Neutrophil (primary cell): ENCODE data around the gene SHTN1.

Experiments
- H3K27ac ChIP-seq: fragments of 200-600 bp; sonication (generic); 2 replicates; pipeline ENCODE4 v1.5.1; 2016; ENCODE audit warnings: mild to moderate bottlenecking, moderate library complexity
- H3K27me3 ChIP-seq: fragments of 200-600 bp; sonication (generic); 2 replicates; pipeline ENCODE4 v1.6.0; 2016; ENCODE audit warnings: mild to moderate bottlenecking
- H3K36me3 ChIP-seq: fragments of 200-600 bp; sonication (generic); 2 replicates; pipeline ENCODE4 v1.5.1; 2017
- H3K4me1 ChIP-seq, 2 experiments: fragments of 200-600 bp in 1 of 2; sonication (generic) in 1 of 2; 1 replicate in 1 of 2; 2 replicates in 1 of 2; pipeline versions ENCODE4 v1.5.1 to v1.6.1; 2013 to 2016; ENCODE audit warnings: low read depth in 1 of 2, low read length in 1 of 2, mild to moderate bottlenecking in 1 of 2, moderate library complexity in 1 of 2; ENCODE audit not compliant: control insufficient read depth in 1 of 2, insufficient read depth in 1 of 2
- H3K4me3 ChIP-seq, 2 experiments: fragments of 200-600 bp in 1 of 2; sonication (generic) in 1 of 2; 1 replicate in 1 of 2; 2 replicates in 1 of 2; pipeline ENCODE4 v1.5.1; 2013 to 2016; ENCODE audit warnings: low read depth in 1 of 2, low read length in 1 of 2, mild to moderate bottlenecking in 1 of 2, moderate library complexity in 1 of 2
- H3K9me3 ChIP-seq: fragments of 200-600 bp; sonication (generic); 2 replicates; pipeline ENCODE4 v1.5.1; 2016
- TF ChIP-seq, protein P1 (sequence below): fragments of 200-600 bp; sonication (generic); IDR thresholded peaks from 2 replicates; pipeline ENCODE4 v1.5.1; 2016; ENCODE audit warnings: antibody characterized with exemption

SHTN1 gene

GRCh38 chr10:116913695-116914094 lies 91.3 kb downstream of the SHTN1 start:
- H3K4me3 ChIP-seq, result no peak overlapping the region
- no peaks in the 10 kb centered on the region for H3K27me3 ChIP-seq
- TF ChIP-seq, protein P1, sequence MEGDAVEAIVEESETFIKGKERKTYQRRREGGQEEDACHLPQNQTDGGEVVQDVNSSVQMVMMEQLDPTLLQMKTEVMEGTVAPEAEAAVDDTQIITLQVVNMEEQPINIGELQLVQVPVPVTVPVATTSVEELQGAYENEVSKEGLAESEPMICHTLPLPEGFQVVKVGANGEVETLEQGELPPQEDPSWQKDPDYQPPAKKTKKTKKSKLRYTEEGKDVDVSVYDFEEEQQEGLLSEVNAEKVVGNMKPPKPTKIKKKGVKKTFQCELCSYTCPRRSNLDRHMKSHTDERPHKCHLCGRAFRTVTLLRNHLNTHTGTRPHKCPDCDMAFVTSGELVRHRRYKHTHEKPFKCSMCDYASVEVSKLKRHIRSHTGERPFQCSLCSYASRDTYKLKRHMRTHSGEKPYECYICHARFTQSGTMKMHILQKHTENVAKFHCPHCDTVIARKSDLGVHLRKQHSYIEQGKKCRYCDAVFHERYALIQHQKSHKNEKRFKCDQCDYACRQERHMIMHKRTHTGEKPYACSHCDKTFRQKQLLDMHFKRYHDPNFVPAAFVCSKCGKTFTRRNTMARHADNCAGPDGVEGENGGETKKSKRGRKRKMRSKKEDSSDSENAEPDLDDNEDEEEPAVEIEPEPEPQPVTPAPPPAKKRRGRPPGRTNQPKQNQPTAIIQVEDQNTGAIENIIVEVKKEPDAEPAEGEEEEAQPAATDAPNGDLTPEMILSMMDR, result no peak
- no peaks in the 10 kb centered on the region for H3K9me3 ChIP-seq
- no peaks in the 10 kb centered on the region for H3K4me1 ChIP-seq
- H3K36me3 ChIP-seq, result no peaks in the 10 kb centered on the region
- no peak overlapping the region for H3K27ac ChIP-seq

GRCh38 chr10:116912162-116912561 lies 92.8 kb downstream of the SHTN1 start:
- Histone ChIP-seq H3K27me3 (no peaks in the 10 kb centered on the region), H3K27ac (no peak overlapping the region), H3K36me3 (no peaks in the 10 kb centered on the region), H3K9me3 (no peaks in the 10 kb centered on the region), H3K4me3 (no peak overlapping the region), H3K4me1 (no peaks in the 10 kb centered on the region)
- TF ChIP-seq, protein P1, result no peak

DNA sequence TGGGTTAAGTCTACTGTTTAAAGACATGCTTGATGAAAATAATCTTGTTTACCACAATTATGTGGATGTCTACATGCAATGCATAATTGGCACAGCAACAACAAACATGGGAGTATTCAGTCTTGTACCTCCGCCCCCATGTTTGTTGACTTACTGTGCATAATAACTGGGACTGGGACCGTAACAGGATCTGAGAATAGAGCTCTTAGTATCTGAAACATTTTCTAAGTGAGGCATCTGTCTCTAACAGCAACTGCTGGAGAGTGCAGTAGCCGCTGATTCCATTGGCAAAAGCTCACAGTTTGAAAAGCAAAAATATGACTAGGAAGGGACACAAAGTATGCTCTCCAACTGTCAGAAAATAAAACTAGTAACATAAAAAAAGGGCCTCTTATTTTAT lies 94.1 kb downstream of the SHTN1 start:
- TF ChIP-seq, protein P1, result no peak
- H3K4me3 ChIP-seq, result no peak overlapping the region
- no peaks in the 10 kb centered on the region for H3K4me1 ChIP-seq
- H3K27me3 ChIP-seq, result no peaks in the 10 kb centered on the region
- H3K27ac ChIP-seq, result no peak overlapping the region
- H3K36me3 ChIP-seq, result no peaks in the 10 kb centered on the region
- H3K9me3 ChIP-seq, result no peaks in the 10 kb centered on the region

DNA sequence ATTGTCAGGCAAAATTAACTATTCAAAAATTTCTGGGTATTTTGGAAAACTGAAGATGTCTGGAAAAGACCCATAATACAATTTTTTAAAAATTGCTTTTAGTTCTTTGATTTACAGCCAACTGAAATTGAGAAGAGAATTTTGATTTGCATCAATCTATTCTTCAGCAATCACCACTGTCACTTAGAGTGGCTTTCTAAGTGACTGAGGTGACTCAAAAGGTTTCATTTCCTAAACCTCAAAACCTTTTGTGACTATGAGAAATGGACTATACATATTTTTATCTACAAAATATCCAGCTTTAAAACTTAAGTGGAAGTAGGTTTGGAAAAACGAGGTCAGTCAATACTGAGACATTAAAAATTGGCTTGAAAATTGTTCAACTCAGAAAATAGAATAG lies 95.7 kb downstream of the SHTN1 start:
- TF ChIP-seq, protein P1, result no peak
- no peaks in the 10 kb centered on the region for H3K4me1 ChIP-seq
- H3K4me3 ChIP-seq, result no peak overlapping the region
- H3K27me3 ChIP-seq, result no peaks in the 10 kb centered on the region
- no peaks in the 10 kb centered on the region for H3K9me3 ChIP-seq
- H3K36me3 ChIP-seq, result no peaks in the 10 kb centered on the region
- no peak overlapping the region for H3K27ac ChIP-seq

DNA sequence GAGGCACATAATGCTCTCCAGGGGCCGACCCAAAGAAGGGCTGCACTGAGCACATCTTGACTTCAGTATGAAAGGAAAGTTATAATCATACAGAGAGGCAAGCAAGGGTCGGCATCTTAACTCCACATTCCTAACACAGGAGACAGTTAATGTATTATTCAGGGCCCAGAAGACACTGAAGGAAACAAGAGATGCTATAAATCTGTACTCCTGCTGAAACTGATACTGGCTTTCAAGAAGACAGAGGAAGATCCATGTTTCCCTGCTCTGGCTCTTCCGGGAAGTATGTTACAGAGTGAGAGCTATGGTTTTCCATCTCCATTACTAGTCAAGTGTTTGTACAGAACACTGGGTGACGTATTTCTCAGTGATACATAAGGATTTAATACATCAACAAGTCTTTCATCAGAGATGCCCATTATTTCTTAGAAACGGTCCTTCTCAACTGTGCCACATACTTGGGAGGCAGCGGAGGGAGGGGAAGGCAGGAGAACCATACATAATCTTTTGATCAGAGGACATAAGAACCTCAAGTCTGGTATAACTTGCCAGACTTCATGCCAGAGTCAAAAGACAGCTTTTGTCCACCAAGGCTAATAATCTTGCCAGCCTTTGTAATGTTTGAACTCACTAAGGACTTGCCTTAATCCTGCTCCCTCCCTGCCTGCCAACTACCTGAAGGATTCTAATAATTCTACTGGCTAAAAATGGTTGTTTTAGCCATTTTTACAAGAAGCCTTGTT lies 97.6 kb downstream of the SHTN1 start:
- Histone ChIP-seq H3K9me3 (no peaks in the 10 kb centered on the region), H3K27ac (no peak overlapping the region), H3K4me1 (no peaks in the 10 kb centered on the region), H3K27me3 (no peaks in the 10 kb centered on the region), H3K4me3 (no peak overlapping the region), H3K36me3 (no peaks in the 10 kb centered on the region)
- TF ChIP-seq, protein P1, result no peak
